NOMO-1 treated with dmso at 0.1 percent for 144 hours (cell line): ENCODE data around the gene PLA2G2D.
A peak's percentile ranks its signal among the peaks of the same experiment; 100 is the strongest.

Experiments
- DNase-seq: peaks from one replicate; lab custom pipeline; 2025; ENCODE audit not compliant: unreplicated experiment; lab: John Stamatoyannopoulos, UW

Gene PLA2G2D

DNA sequence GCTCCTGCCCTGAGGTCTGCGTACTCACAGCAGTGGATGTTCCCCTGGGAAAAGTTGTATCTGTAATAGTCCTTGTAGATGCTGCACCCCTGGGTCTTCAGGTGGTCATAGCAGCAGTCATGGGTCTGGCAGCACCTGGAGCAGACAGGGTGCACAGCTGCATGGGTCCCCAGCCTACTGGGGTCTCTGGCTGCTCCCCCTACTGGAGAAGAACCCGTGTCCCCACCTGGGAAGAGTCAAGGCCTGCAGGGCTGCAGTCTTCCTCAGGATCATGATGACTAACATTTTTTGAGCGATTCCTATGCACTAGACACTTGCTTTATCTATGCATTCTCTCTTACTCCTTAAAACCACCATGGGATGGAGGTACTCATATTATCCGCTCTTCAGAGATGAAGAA is 3.9 kb downstream of the PLA2G2D start:
- DNase-seq: no peak

- no peak for DNase-seq
Measured at GRCh38 chr1:20114021-20114648, 5.2 kb downstream of the PLA2G2D start.

GRCh38 chr1:20112279-20113000 is 6.9 kb downstream of the PLA2G2D start:
- DNase-seq: no peak

- no peak for DNase-seq
Measured at GRCh38 chr1:20111452-20111851, 7.9 kb downstream of the PLA2G2D start.

DNA sequence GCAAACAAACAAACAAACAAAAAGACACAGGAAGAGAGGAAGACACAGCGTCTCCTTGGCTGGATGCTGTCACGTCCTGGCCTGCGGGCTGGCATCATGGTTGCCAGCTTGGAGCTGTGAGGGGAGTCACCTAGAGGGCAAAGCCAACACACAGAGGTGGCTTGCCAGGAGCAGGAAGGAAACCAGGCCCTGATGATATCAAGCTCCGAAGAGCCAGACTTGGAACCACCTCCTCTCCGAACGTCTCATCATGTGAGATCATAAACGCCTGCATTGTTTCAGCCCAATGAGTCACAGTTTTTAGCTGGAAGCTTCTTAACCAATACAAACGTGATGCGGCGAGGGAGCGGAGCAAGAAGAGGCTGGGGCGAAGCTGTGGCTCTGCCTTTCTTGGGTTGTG is 8.7 kb downstream of the PLA2G2D start:
- DNase-seq: no peak

DNA sequence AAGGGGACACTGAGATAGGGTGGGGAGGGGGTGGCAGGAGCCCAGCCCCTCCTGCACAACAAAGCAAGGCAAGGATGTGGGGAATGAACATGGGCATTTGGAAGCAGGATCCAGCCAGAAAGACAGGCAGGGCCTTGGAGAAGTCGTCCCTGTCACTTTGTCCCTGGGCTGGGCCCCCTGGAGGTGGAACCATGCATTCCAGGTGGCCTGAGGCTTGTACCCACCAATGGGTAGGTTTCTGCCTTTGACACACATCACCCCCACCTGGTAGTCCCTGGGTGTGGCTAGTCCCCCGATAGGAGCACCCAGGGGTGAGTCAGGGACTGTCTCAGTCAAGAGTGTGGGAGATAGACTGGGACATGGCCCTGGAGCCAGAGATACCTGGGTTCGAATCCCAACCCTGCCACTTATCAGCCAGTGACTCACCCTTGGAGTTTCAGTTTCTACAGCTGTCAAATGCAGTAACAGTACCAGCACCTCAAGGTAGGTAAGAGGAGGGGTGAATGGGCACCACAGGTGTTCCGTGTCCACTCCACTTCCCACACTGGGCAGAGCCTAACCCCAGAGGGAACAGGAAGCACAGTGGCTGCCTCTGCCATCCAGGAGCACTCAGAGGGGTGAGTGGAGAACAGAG is 10.0 kb downstream of the PLA2G2D start:
- DNase-seq: no peak

- no peak for DNase-seq
Measured at GRCh38 chr1:20108366-20109123, 10.8 kb downstream of the PLA2G2D start.

GRCh38 chr1:20107796-20108195 is 11.5 kb downstream of the PLA2G2D start:
- DNase-seq: no peak

DNA sequence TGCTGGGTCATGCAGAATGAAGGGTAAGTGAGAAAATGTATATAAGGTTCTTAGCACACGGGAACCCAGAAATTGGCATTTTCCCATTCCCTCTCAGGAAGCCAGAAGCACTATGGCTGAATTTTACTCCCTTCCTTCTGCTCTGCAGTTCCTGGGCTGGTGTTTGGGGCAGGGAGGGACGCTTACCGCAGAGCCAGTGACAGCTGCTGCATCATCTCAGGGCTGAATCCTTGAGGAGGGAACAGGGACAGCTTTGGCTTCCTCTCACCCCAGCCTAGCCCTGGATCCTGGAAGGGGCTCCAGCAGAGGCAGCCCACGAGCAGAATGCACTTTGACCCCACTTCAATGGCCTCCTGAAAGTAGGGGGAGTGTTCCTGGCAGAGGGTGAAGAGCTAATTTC is 12.0 kb downstream of the PLA2G2D start:
- no peak for DNase-seq

DNA sequence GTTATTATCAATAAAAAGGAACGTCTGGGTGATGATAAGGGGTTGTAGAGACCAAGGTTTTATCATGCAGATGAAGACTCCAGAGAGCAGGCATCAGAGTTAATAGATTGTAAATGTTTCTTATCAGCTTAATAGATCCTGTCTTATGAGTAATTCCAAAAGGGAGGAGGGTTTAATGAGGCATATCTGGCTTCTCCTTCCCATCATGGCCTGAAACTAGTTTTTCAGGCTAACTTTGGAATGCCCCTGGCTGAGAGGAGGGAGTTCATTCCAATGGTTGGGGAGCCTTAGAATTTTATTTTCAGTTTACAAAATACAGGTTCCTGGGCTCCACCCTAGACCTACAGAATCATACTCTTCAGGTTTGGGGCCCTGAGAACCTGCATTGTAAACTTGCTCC is 13.5 kb downstream of the PLA2G2D start:
- no peak for DNase-seq

GRCh38 chr1:20102875-20103274 is 16.5 kb downstream of the PLA2G2D start:
- DNase-seq: no peak

DNA sequence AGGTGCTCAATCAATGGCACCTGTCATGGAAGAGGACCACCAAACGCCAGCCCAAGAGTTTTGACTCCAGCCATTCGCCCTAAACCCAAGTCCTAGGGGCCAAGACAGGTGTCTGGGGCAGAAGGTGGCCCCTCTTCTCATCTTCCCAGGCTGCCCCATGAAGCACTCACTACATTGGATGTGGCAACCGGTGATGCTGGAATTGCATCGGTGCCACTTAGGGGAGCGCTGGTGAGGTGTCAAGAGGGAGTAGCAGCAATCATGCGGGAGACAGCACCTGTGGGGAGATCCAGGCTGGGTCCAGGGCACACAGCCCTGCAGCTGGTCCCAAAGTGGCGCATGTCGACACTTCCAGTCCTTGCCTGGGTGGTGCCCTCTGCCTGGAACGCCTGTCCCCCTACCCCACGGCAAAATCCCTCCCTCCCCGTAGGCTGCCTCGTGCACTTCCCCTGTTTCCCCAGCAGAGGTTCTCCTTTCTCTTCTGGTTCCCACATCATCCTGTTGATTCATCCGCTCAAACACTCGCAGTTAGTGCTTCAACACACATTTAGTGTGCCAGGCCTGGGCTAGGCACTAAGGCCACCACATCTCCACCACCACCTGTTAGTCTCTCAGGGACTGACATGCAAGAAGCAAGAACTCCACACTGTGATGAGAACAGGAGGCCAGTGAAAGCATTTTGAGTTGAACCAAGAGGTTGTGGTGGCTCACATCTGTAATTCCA is 18.5 kb downstream of the PLA2G2D start:
- DNase-seq: peak; percentile 44

GRCh38 chr1:20099533-20099932 is 19.8 kb downstream of the PLA2G2D start:
- DNase-seq: no peak

GRCh38 chr1:20096840-20097447 is 22.4 kb downstream of the PLA2G2D start:
- DNase-seq: no peak

DNA sequence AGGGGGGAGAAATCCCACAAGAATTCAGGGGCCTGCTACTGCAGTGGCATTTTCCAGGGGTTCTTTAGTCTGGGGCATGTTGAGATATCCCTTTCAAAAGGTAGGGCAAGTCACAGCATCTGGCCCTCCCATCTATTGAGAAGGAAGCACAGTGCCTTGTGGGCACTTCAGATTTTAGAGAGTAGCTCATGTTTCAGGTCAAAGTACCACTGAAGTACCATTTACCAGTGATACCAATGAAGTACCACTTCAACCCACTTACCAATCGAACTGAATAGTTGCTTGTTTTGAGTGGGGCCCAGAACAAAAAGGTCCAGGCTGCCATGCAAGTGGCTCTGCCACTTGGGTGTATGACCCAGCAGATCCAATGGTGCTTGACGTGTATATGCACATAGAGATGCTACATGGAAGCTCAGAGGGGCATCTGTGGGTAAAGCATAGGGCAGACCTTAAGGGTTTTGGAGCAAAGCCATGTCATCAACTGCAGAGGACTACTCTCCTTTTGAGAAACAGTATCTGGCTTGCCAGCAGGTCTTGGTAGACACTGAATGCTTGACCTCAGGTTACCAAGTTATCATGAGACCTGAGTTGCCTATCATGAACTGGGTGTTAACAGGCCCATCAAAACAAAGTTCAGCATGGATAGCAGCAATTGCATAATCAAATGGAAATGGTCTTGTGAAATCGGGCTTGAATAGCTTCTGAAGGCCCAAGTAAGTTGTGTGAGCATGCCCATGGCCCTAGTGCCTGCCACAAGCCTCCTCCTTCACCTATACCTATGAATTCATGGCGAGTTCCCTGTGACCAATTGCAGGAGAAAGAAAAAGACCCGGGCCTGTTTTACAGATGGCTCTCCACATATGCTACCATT is 23.5 kb downstream of the PLA2G2D start:
- DNase-seq: peak; percentile 16

DNA sequence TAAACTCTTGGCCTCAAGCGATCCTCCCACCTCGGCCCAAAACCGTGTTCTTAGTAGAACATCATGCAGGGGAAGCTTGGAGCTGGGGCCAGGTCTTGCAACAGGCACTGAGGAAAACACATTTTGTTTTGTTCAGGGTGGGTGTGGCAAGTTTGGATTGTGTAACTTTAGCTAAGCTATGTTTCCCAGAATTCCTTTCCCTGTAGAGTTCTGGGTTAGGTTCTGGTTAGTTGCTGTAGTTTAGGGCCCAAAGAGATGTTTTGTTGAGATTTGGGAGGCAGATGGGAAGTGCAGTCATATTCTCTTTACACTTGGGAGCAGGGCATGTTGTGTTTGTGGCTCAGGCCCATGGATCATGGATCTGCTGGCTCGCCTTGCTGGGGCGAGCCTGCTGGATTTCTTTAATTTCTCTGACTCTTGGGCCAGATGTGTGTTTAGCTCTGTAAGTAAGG is 25.4 kb downstream of the PLA2G2D start:
- DNase-seq: no peak

DNA sequence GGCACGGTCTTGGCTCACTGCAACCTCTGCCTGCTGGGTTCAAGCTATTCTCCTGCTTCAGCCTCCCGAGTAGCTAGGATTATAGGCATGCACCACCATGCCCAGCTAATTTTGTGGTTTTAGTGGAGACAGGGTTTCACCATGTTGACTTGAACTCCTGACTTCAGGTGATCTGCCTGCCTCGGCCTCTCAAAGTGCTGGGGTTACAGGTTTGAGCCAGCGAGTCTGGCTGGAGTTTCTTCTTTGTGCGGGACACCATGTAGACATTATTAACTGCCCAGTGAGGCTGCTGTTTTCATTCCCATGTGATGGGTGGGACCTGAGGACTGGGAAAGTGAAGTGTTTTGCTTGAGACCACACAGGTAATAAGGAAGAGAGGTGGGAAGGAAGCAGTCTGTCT is 26.0 kb downstream of the PLA2G2D start:
- DNase-seq: no peak

- no peak for DNase-seq
Measured at GRCh38 chr1:20090641-20091040, 28.7 kb downstream of the PLA2G2D start.

DNA sequence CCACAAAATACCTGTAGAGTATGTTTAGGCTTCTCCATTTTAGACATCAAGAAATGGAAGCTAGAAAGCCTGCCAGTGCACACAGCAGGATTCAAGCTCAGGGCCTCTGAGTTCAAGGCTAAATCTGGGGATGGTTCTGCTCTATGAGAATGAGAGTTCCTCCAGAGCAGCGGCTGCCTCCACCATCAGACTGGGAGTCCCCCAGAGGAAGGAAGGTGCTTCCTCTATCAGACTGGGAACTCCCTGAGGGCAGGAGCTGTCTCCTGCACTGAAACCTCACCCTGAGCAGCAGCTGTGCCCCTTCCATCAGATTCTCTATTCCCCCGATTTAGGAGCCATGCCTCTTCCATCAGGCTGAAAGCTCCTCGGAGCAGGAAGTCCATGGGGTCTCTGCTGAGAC is 29.2 kb downstream of the PLA2G2D start:
- DNase-seq: no peak
